Measurements from ENCODE around the gene RAD50. TPM values are rescaled to one million over a fixed set of nuclear protein-coding genes. Genes with fewer than 3 reads are reported as not detected.
"Not testable (repeated sequence)": the region's sequence is repeated elsewhere in the genome, so short reads cannot be mapped to it uniquely, and the experiment has no call there.

The RAD50 gene
- total RNA-seq, 1 donor from 2014 or later: 35.2 TPM

- no peak overlapping the region for H3K4me3 Mint-ChIP-seq
- H3K27ac Mint-ChIP-seq (ENCODE audit: unreplicated experiment): no peak overlapping the region
- H3K27me3 Mint-ChIP-seq (ENCODE audit: low read depth): no peaks in the 10 kb centered on the region
- peaks cover 16% of the 10 kb centered on the region for H3K36me3 Mint-ChIP-seq (ENCODE audit: low read depth)
- H3K4me1 Mint-ChIP-seq: no peaks in the 10 kb centered on the region
- no peak for DNase-seq (ENCODE audit: low read depth, low spot score)
- no peak for TF ChIP-seq CTCF (conservative IDR thresholded peaks at IDR 0.05)
- no peaks in the 10 kb centered on the region for H3K9me3 Mint-ChIP-seq
Measured at GRCh38 chr5:132627470-132627869, 70.7 kb downstream of the RAD50 start.

- H3K27me3 Mint-ChIP-seq (ENCODE audit: low read depth): no peaks in the 10 kb centered on the region
- TF ChIP-seq CTCF (conservative IDR thresholded peaks at IDR 0.05): no peak
- DNase-seq (ENCODE audit: low read depth, low spot score): no peak
- no peaks in the 10 kb centered on the region for H3K9me3 Mint-ChIP-seq
- no peak overlapping the region for H3K27ac Mint-ChIP-seq (ENCODE audit: unreplicated experiment)
- H3K4me1 Mint-ChIP-seq: no peaks in the 10 kb centered on the region
- H3K36me3 Mint-ChIP-seq (ENCODE audit: low read depth): peaks cover 12% of the 10 kb centered on the region
- no peak overlapping the region for H3K4me3 Mint-ChIP-seq
Measured at GRCh38 chr5:132628814-132629213, 72.0 kb downstream of the RAD50 start.

GRCh38 chr5:132629230-132629944 is 72.6 kb downstream of the RAD50 start:
- H3K27ac Mint-ChIP-seq (ENCODE audit: unreplicated experiment): no peak overlapping the region
- no peak for TF ChIP-seq CTCF (conservative IDR thresholded peaks at IDR 0.05)
- peaks cover 12% of the 10 kb centered on the region for H3K36me3 Mint-ChIP-seq (ENCODE audit: low read depth)
- no peaks in the 10 kb centered on the region for H3K27me3 Mint-ChIP-seq (ENCODE audit: low read depth)
- H3K4me3 Mint-ChIP-seq: no peak overlapping the region
- no peaks in the 10 kb centered on the region for H3K4me1 Mint-ChIP-seq
- DNase-seq (ENCODE audit: low read depth, low spot score): no peak
- no peaks in the 10 kb centered on the region for H3K9me3 Mint-ChIP-seq

- not testable (repeated sequence) for H3K4me3 Mint-ChIP-seq; DNase-seq (ENCODE audit: low read depth, low spot score); H3K27me3 Mint-ChIP-seq (ENCODE audit: low read depth); H3K27ac Mint-ChIP-seq (ENCODE audit: unreplicated experiment); H3K9me3 Mint-ChIP-seq; H3K4me1 Mint-ChIP-seq; H3K36me3 Mint-ChIP-seq (ENCODE audit: low read depth)
Measured at GRCh38 chr5:132633587-132633986, 76.8 kb downstream of the RAD50 start.

- Mint-ChIP-seq H3K4me1 (no peaks in the 10 kb centered on the region), H3K9me3 (no peaks in the 10 kb centered on the region)
- no peak for TF ChIP-seq CTCF (conservative IDR thresholded peaks at IDR 0.05)
Measured at GRCh38 chr5:132635873-132636272, 79.1 kb downstream of the RAD50 start.

GRCh38 chr5:132637241-132637640 is 80.5 kb downstream of the RAD50 start:
- DNase-seq (ENCODE audit: low read depth, low spot score): no peak
- no peak overlapping the region for H3K4me3 Mint-ChIP-seq
- TF ChIP-seq CTCF (conservative IDR thresholded peaks at IDR 0.05): no peak
- no peaks in the 10 kb centered on the region for H3K27me3 Mint-ChIP-seq (ENCODE audit: low read depth)
- H3K27ac Mint-ChIP-seq (ENCODE audit: unreplicated experiment): no peak overlapping the region
- no peaks in the 10 kb centered on the region for H3K4me1 Mint-ChIP-seq
- peaks cover 5% of the 10 kb centered on the region for H3K36me3 Mint-ChIP-seq (ENCODE audit: low read depth)
- no peaks in the 10 kb centered on the region for H3K9me3 Mint-ChIP-seq

More at GRCh38 chr5:132635873-132636272, 79.1 kb downstream of the RAD50 start:
- no peaks in the 10 kb centered on the region for H3K27me3 Mint-ChIP-seq (ENCODE audit: low read depth)
- H3K4me3 Mint-ChIP-seq: no peak overlapping the region
- no peak for DNase-seq (ENCODE audit: low read depth, low spot score)
- no peak overlapping the region for H3K27ac Mint-ChIP-seq (ENCODE audit: unreplicated experiment)
- peaks cover 9% of the 10 kb centered on the region for H3K36me3 Mint-ChIP-seq (ENCODE audit: low read depth)

Data from neural crest cell (in vitro differentiated cells).